ENCODE results near the gene IL1RAPL1.

DNA sequence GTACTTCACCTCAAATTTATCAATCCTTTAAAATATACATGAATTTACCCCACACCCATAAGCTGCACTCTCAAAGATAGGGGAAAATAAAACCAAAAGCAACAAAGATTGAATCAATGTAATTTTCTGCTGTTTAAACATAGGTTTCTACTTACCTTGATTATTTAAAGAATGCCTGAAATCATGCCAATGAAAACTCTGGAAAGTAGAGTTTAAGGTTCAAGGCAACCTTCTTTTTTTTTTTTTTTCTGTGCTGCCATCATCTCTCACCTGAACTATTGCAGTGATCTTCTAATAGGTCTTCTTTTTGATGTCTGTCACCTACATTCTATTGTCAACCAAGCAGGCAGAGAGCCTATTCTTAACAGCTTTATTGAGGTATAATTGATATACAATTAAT lies 682.1 kb downstream of the IL1RAPL1 start:
- TF ChIP-seq, protein P1, sequence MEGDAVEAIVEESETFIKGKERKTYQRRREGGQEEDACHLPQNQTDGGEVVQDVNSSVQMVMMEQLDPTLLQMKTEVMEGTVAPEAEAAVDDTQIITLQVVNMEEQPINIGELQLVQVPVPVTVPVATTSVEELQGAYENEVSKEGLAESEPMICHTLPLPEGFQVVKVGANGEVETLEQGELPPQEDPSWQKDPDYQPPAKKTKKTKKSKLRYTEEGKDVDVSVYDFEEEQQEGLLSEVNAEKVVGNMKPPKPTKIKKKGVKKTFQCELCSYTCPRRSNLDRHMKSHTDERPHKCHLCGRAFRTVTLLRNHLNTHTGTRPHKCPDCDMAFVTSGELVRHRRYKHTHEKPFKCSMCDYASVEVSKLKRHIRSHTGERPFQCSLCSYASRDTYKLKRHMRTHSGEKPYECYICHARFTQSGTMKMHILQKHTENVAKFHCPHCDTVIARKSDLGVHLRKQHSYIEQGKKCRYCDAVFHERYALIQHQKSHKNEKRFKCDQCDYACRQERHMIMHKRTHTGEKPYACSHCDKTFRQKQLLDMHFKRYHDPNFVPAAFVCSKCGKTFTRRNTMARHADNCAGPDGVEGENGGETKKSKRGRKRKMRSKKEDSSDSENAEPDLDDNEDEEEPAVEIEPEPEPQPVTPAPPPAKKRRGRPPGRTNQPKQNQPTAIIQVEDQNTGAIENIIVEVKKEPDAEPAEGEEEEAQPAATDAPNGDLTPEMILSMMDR (conservative IDR thresholded peaks at IDR 0.05; ENCODE audit: low read length) = no peak
- TF ChIP-seq EZH2phosphoT487 (IDR thresholded peaks at IDR 0.05; ENCODE audit: borderline replicate concordance) = no peak
